ENCODE results near the gene ASTN2. TPM values are rescaled to one million over a fixed set of nuclear protein-coding genes. Genes with fewer than 3 reads are reported as not detected.

ASTN2 gene
- total and polyA plus RNA-seq, 4 donors, result 0.57 to 2.9 (median 1.4) TPM

- no peaks in the 10 kb centered on the region for H3K9me3 ChIP-seq (ENCODE audit: control insufficient read depth in 4 of 4, low read length in 3 of 4)
- no peak overlapping the region for H3K27ac ChIP-seq (ENCODE audit: low read depth in 1 of 2, low read length in 2 of 2)
- no peaks in the 10 kb centered on the region for H3K36me3 ChIP-seq (ENCODE audit: control insufficient read depth in 4 of 4, insufficient read depth in 3 of 4, low read depth in 1 of 4, low read length in 3 of 4)
- H3K9ac ChIP-seq (ENCODE audit: low read depth in 1 of 2, low read length in 2 of 2), result no peak overlapping the region
- H3K27me3 ChIP-seq (ENCODE audit: control insufficient read depth in 4 of 4, insufficient read depth in 4 of 4, low read length in 3 of 4), result no peaks in the 10 kb centered on the region
- no peaks in the 10 kb centered on the region for H3K4me1 ChIP-seq (ENCODE audit: control insufficient read depth in 4 of 4, insufficient read depth in 4 of 4, low read length in 3 of 4)
- TF ChIP-seq EGR1 (IDR thresholded peaks at IDR 0.05; ENCODE audit: low read depth in 2 of 2) (no peak), FOXA2 (IDR thresholded peaks at IDR 0.05) (no peak), GABPA (IDR thresholded peaks at IDR 0.05 in 1 of 2, conservative IDR thresholded peaks at IDR 0.05 in 1 of 2) (no peak), YY1 (IDR thresholded peaks at IDR 0.05) (no peak), JUND (IDR thresholded peaks at IDR 0.05) (no peak), RXRA (IDR thresholded peaks at IDR 0.05) (no peak), TAF1 (conservative IDR thresholded peaks at IDR 0.05) (no peak), FOXA1 (IDR thresholded peaks at IDR 0.05) (no peak), RAD21 (IDR thresholded peaks at IDR 0.05) (no peak), ATF3 (IDR thresholded peaks at IDR 0.05) (no peak), HNF4A (conservative IDR thresholded peaks at IDR 0.05) (no peak), SP1 (IDR thresholded peaks at IDR 0.05) (no peak), HNF4G (IDR thresholded peaks at IDR 0.05) (no peak), NR2F2 (IDR thresholded peaks at IDR 0.05) (no peak)
- TF ChIP-seq, protein P1, sequence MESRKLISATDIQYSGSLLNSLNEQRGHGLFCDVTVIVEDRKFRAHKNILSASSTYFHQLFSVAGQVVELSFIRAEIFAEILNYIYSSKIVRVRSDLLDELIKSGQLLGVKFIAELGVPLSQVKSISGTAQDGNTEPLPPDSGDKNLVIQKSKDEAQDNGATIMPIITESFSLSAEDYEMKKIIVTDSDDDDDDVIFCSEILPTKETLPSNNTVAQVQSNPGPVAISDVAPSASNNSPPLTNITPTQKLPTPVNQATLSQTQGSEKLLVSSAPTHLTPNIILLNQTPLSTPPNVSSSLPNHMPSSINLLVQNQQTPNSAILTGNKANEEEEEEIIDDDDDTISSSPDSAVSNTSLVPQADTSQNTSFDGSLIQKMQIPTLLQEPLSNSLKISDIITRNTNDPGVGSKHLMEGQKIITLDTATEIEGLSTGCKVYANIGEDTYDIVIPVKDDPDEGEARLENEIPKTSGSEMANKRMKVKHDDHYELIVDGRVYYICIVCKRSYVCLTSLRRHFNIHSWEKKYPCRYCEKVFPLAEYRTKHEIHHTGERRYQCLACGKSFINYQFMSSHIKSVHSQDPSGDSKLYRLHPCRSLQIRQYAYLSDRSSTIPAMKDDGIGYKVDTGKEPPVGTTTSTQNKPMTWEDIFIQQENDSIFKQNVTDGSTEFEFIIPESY (IDR thresholded peaks at IDR 0.05), result no peak
- TF ChIP-seq, protein P2, sequence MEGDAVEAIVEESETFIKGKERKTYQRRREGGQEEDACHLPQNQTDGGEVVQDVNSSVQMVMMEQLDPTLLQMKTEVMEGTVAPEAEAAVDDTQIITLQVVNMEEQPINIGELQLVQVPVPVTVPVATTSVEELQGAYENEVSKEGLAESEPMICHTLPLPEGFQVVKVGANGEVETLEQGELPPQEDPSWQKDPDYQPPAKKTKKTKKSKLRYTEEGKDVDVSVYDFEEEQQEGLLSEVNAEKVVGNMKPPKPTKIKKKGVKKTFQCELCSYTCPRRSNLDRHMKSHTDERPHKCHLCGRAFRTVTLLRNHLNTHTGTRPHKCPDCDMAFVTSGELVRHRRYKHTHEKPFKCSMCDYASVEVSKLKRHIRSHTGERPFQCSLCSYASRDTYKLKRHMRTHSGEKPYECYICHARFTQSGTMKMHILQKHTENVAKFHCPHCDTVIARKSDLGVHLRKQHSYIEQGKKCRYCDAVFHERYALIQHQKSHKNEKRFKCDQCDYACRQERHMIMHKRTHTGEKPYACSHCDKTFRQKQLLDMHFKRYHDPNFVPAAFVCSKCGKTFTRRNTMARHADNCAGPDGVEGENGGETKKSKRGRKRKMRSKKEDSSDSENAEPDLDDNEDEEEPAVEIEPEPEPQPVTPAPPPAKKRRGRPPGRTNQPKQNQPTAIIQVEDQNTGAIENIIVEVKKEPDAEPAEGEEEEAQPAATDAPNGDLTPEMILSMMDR (IDR thresholded peaks at IDR 0.05; ENCODE audit: low read depth, low read length, missing input control), result no peak
- TF ChIP-seq, protein P3, sequence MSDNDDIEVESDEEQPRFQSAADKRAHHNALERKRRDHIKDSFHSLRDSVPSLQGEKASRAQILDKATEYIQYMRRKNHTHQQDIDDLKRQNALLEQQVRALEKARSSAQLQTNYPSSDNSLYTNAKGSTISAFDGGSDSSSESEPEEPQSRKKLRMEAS (IDR thresholded peaks at IDR 0.05), result no peak
- TF ChIP-seq, protein P4, sequence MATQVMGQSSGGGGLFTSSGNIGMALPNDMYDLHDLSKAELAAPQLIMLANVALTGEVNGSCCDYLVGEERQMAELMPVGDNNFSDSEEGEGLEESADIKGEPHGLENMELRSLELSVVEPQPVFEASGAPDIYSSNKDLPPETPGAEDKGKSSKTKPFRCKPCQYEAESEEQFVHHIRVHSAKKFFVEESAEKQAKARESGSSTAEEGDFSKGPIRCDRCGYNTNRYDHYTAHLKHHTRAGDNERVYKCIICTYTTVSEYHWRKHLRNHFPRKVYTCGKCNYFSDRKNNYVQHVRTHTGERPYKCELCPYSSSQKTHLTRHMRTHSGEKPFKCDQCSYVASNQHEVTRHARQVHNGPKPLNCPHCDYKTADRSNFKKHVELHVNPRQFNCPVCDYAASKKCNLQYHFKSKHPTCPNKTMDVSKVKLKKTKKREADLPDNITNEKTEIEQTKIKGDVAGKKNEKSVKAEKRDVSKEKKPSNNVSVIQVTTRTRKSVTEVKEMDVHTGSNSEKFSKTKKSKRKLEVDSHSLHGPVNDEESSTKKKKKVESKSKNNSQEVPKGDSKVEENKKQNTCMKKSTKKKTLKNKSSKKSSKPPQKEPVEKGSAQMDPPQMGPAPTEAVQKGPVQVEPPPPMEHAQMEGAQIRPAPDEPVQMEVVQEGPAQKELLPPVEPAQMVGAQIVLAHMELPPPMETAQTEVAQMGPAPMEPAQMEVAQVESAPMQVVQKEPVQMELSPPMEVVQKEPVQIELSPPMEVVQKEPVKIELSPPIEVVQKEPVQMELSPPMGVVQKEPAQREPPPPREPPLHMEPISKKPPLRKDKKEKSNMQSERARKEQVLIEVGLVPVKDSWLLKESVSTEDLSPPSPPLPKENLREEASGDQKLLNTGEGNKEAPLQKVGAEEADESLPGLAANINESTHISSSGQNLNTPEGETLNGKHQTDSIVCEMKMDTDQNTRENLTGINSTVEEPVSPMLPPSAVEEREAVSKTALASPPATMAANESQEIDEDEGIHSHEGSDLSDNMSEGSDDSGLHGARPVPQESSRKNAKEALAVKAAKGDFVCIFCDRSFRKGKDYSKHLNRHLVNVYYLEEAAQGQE (IDR thresholded peaks at IDR 0.05), result no peak
- DNase-seq (ENCODE audit: low spot score), result no peak
- H3K4me3 ChIP-seq (ENCODE audit: low read depth in 1 of 3, low read length in 3 of 3), result no peak overlapping the region
These were observed 353.9 kb downstream of the ASTN2 start for GRCh38 chr9:117060963-117061362.

All from liver (tissue), 9 donors.